Endometrial microvascular endothelial cells (primary cell): ENCODE results near the gene RP9. TPM values are rescaled to one million over a fixed set of nuclear protein-coding genes. Genes with fewer than 3 reads are reported as not detected.
"Not testable (repeated sequence)": the region's sequence is repeated elsewhere in the genome, so short reads cannot be mapped to it uniquely, and the experiment has no call there.

Experiments used
- in situ Hi-C: cut with HindIII; loops from 2 replicates; pipeline ENCODE4 v1.10.0; 2017; ENCODE audit warnings: low sequenced_read_pairs, low pct_unique_long_range_greater_than_20kb; ENCODE audit errors: inconsistent ontology term
- total RNA-seq: library from RNA; depleted of rRNA; stranded (reverse); fragments of >200 nt; gene quantifications from one replicate; pipeline ENCODE4 v1.2.3, GENCODE V29; 2015; ENCODE audit errors: inconsistent ontology term

RP9 gene
- total RNA-seq, 1 donor from 2014 or later = 4.6 TPM

- in situ Hi-C loops = no loop called here
Measured at GRCh38 chr7:33108554-33109004, 625 bp downstream of the RP9 start.

GRCh38 chr7:33107136-33108066 is 1.8 kb downstream of the RP9 start:
- in situ Hi-C loops = no loop called here

- in situ Hi-C loops = no loop called here
Measured at GRCh38 chr7:33101906-33102305, 7.3 kb downstream of the RP9 start.

- in situ Hi-C loops = no loop called here
Measured at GRCh38 chr7:33100770-33101169, 8.4 kb downstream of the RP9 start.

- in situ Hi-C loops = no loop called here
Measured at GRCh38 chr7:33099154-33099940, 9.9 kb downstream of the RP9 start.

- in situ Hi-C loops = not testable (repeated sequence)
Measured at GRCh38 chr7:33094745-33095275, 14.4 kb downstream of the RP9 start.

GRCh38 chr7:33093266-33093665 is 15.9 kb downstream of the RP9 start:
- in situ Hi-C loops = no loop called here

GRCh38 chr7:33091641-33092191 is 17.5 kb downstream of the RP9 start:
- in situ Hi-C loops = no loop called here

- in situ Hi-C loops = no loop called here
Measured at GRCh38 chr7:33091111-33091531, 18.1 kb downstream of the RP9 start.

GRCh38 chr7:33089142-33089541 is 20.1 kb downstream of the RP9 start:
- in situ Hi-C loops = no loop called here

- in situ Hi-C loops = no loop called here
Measured at GRCh38 chr7:33087858-33088257, 21.3 kb downstream of the RP9 start.

- in situ Hi-C loops = no loop called here
Measured at GRCh38 chr7:33087356-33087755, 21.8 kb downstream of the RP9 start.

GRCh38 chr7:33079763-33080690 is 29.2 kb downstream of the RP9 start:
- in situ Hi-C loops = no loop called here

GRCh38 chr7:33079096-33079495 is 30.1 kb downstream of the RP9 start:
- in situ Hi-C loops = no loop called here

- in situ Hi-C loops = no loop called here
Measured at GRCh38 chr7:33076737-33077136, 32.5 kb downstream of the RP9 start.

GRCh38 chr7:33075818-33076518 is 33.2 kb downstream of the RP9 start:
- in situ Hi-C loops = no loop called here

GRCh38 chr7:33073243-33073642 is 36.0 kb downstream of the RP9 start:
- in situ Hi-C loops = no loop called here

GRCh38 chr7:33072471-33072870 is 36.7 kb downstream of the RP9 start:
- in situ Hi-C loops = no loop called here
